GM12878 (cell line): ENCODE results near the gene WDR31. TPM values are rescaled to one million over a fixed set of nuclear protein-coding genes. Genes with fewer than 3 reads are reported as not detected.

ENCODE experiments used
- ATAC-seq: fragments of 200-7000 bp; cut with Tn5 transposase; 3 replicates; pipeline ENCODE4 v1.9.1; 2020; ENCODE audit warnings: mild to moderate bottlenecking, moderate library complexity
- BruUV-seq: library from RNA; stranded (reverse); fragments of 400-500 nt; replicated peaks from 2 replicates; lab custom pipeline; 2021; lab: Mats Ljungman, UMichigan
- CTCF ChIA-PET: fragments of 300-600 bp; sonication (Branson Sonifier 250); formaldehyde crosslinking; extraction: SDS; loops from one replicate; lab custom pipeline; 2021; ENCODE audit warnings: inconsistent platforms; lab: Yijun Ruan, JAX
- POLR2A ChIA-PET: fragments of 350-600 bp; formaldehyde crosslinking; extraction: SDS; loops from one replicate; lab custom pipeline; 2021; ENCODE audit warnings: inconsistent platforms; lab: Charles Lee
- RAD21 ChIA-PET: fragments of 300-600 bp; sonication (Branson Sonifier 250); formaldehyde crosslinking; loops from one replicate; lab custom pipeline; 2023; ENCODE audit warnings: antibody characterized with exemption; ENCODE audit not compliant: unreplicated experiment; lab: Charles Lee
- SMC1A ChIA-PET: fragments of 300-600 bp; sonication (Branson Sonifier 250); formaldehyde crosslinking; loops from one replicate; lab custom pipeline; 2023; ENCODE audit not compliant: unreplicated experiment, uncharacterized antibody; lab: Charles Lee
- DNase-seq: peaks from one replicate; pipeline ENCODE4 v3.0.0-alpha.2; 2011; ENCODE audit warnings: low read depth, low spot score
- FAIRE-seq: peaks from 3 replicates; lab custom pipeline; 2011; peaks lifted over from hg19 to GRCh38; lab: Jason Lieb, UNC
- H2AFZ ChIP-seq: 2 replicates; pipeline ENCODE4 v1.6.0; 2011; ENCODE audit warnings: low read depth, low read length, control low read depth; ENCODE audit not compliant: control insufficient read depth
- H3K27ac ChIP-seq: 2 replicates; pipeline ENCODE4 v1.5.1; 2011; ENCODE audit warnings: control low read depth; ENCODE audit not compliant: control insufficient read depth, insufficient read depth
- H3K27me3 ChIP-seq, 2 experiments: replicated peaks in 1 of 2; 2 replicates each; pipeline versions ENCODE4 v1.6.0 to v1.6.1; 2011; ENCODE audit warnings: low read length in 1 of 2; ENCODE audit not compliant: control insufficient read depth in 2 of 2, insufficient read depth in 2 of 2
- H3K36me3 ChIP-seq, 2 experiments: 2 replicates each; pipeline ENCODE4 v1.5.1; 2011; ENCODE audit warnings: low read length in 1 of 2; ENCODE audit not compliant: control insufficient read depth in 2 of 2, insufficient read depth in 2 of 2
- H3K4me1 ChIP-seq: 2 replicates; pipeline ENCODE4 v1.6.1; 2011; ENCODE audit warnings: mild to moderate bottlenecking, low read length, moderate library complexity, mixed read lengths; ENCODE audit not compliant: control insufficient read depth, insufficient read depth
- H3K4me2 ChIP-seq: 2 replicates; pipeline ENCODE4 v1.6.0; 2011; ENCODE audit warnings: control low read depth; ENCODE audit not compliant: control insufficient read depth, insufficient read depth
- H3K4me3 ChIP-seq: fragments of 200-600 bp; sonication (generic); 2 replicates; pipeline ENCODE4 v1.5.1; 2016
- H3K79me2 ChIP-seq: 2 replicates; pipeline ENCODE4 v1.6.0; 2011; ENCODE audit warnings: low read length; ENCODE audit not compliant: control insufficient read depth, insufficient read depth
- H3K9ac ChIP-seq: 2 replicates; pipeline ENCODE4 v1.8.0; 2011; ENCODE audit warnings: low read length, control low read depth, mixed read lengths; ENCODE audit not compliant: control insufficient read depth, insufficient read depth
- H3K9me3 ChIP-seq: replicated peaks from 3 replicates; pipeline ENCODE4 v1.5.1; 2011; ENCODE audit warnings: mild to moderate bottlenecking, low read length; ENCODE audit not compliant: control insufficient read depth, insufficient read depth
- H4K20me1 ChIP-seq: 2 replicates; pipeline ENCODE4 v1.6.0; 2011; ENCODE audit not compliant: control insufficient read depth, insufficient read depth
- BMI1 ChIP-seq: fragments of 450-650 bp; IDR thresholded peaks from 2 replicates; pipeline ENCODE4 v1.6.1; 2016; ENCODE audit warnings: mild to moderate bottlenecking, moderate library complexity, borderline replicate concordance
- EED ChIP-seq: sonication (generic); IDR thresholded peaks from 2 replicates; pipeline ENCODE4 v1.6.1; 2016; ENCODE audit warnings: antibody characterized with exemption, low read depth
- HSF1 ChIP-seq: fragments of 150-350 bp; IDR thresholded peaks from 2 replicates; pipeline ENCODE4 v1.6.1; 2014; ENCODE audit warnings: mild to moderate bottlenecking, low read depth, low read length
- MTA2 ChIP-seq: fragments of 450-650 bp; IDR thresholded peaks from 2 replicates; pipeline ENCODE4 v1.6.1; 2016; ENCODE audit warnings: low read depth, mild to moderate bottlenecking, moderate library complexity
- MYB ChIP-seq: fragments of 150-350 bp; IDR thresholded peaks from 2 replicates; pipeline ENCODE4 v1.6.1; 2014; ENCODE audit warnings: mild to moderate bottlenecking, low read depth, low read length, borderline replicate concordance
- NFXL1 ChIP-seq: fragments of 450-650 bp; IDR thresholded peaks from 2 replicates; pipeline ENCODE4 v1.6.1; 2017; ENCODE audit warnings: antibody characterized with exemption, mild to moderate bottlenecking, borderline replicate concordance
- POLR2A ChIP-seq: IDR thresholded peaks from 2 replicates; pipeline ENCODE4 v1.6.1; 2011; ENCODE audit warnings: low read depth, mild to moderate bottlenecking, low read length
- POLR2AphosphoS2 ChIP-seq: IDR thresholded peaks from 2 replicates; pipeline ENCODE4 v1.6.1; 2011; ENCODE audit warnings: low read depth, mild to moderate bottlenecking, low read length, improper control_type of control experiment, moderate library complexity
- RAD21 ChIP-seq: IDR thresholded peaks from 2 replicates; pipeline ENCODE4 v1.6.1; 2011; ENCODE audit warnings: mild to moderate bottlenecking, low read depth, low read length, moderate library complexity; ENCODE audit not compliant: insufficient read depth
- RAD51 ChIP-seq: fragments of 450-650 bp; IDR thresholded peaks from 2 replicates; pipeline ENCODE4 v1.6.1; 2016; ENCODE audit warnings: moderate library complexity, mild to moderate bottlenecking, inconsistent platforms
- RB1 ChIP-seq: fragments of 450-650 bp; formaldehyde crosslinking; IDR thresholded peaks from 2 replicates; pipeline ENCODE4 v1.6.1; 2017; ENCODE audit warnings: mild to moderate bottlenecking, borderline replicate concordance
- RCOR1 ChIP-seq: conservative IDR thresholded peaks from 2 replicates; pipeline ENCODE4 v1.6.1; 2012; ENCODE audit warnings: low read depth, low read length, improper control_type of control experiment
- RUNX3 ChIP-seq: IDR thresholded peaks from 2 replicates; pipeline ENCODE4 v1.6.1; 2012; ENCODE audit warnings: low read length, inconsistent platforms
- SRF ChIP-seq, 2 experiments: IDR thresholded peaks; 2 replicates each; pipeline ENCODE4 v1.6.1; 2011; ENCODE audit warnings: low read depth in 2 of 2, low read length in 2 of 2, mild to moderate bottlenecking in 1 of 2, moderate library complexity in 1 of 2
- ZBTB11 ChIP-seq: fragments of 450-650 bp; formaldehyde crosslinking; IDR thresholded peaks from 2 replicates; pipeline ENCODE4 v1.5.0; 2022; ENCODE audit warnings: mild to moderate bottlenecking, missing genetic modification characterization
- ZNF217 ChIP-seq: fragments of 450-650 bp; IDR thresholded peaks from 2 replicates; pipeline ENCODE4 v1.6.1; 2017; ENCODE audit warnings: antibody characterized with exemption, mild to moderate bottlenecking
- WGBS: methylation state at CpG from one replicate; pipeline ENCODE4 v1.1.6; 2016; ENCODE audit warnings: low lambda C conversion rate; ENCODE audit not compliant: insufficient replicate concordance, insufficient coverage; ENCODE audit errors: missing lambda C conversion rate; 5-methylcytosine and 5-hydroxymethylcytosine counted together
- in situ Hi-C: fragments of 300-500 bp; cut with MboI; formaldehyde crosslinking; loops from 9 replicates; pipeline ENCODE4 v1.14.3; 2018; ENCODE audit warnings: mixed read lengths
- intact Hi-C: fragments of 100-400 bp; cut with micrococcal nuclease; formaldehyde crosslinking; loops from one replicate; pipeline ENCODE4 v1.14.2; 2022; ENCODE audit not compliant: unreplicated experiment
- polyA plus RNA-seq, 11 experiments: library from polyadenylated mRNA; depleted of rRNA in 4 of 11; unstranded in 6 of 11; stranded (reverse) in 5 of 11; fragments of >200 nt; fragmentation: Nextera tagmentation in 4 of 11; fragmentation: Illumina TruSeq in 1 of 11; extraction: Ambion mirVana in 4 of 11; extraction: Trizol in 1 of 11; gene quantifications; 1 replicate in 1 of 11; 2 replicates in 10 of 11; pipeline versions ENCODE4 v1.2.1 to v1.2.3, GENCODE V29; 2011 to 2016; ENCODE audit warnings: inconsistent platforms in 2 of 11, missing spikeins in 2 of 11, low read depth in 1 of 11
- total RNA-seq, 4 experiments: library from RNA; depleted of rRNA in 3 of 4; stranded (reverse); fragments of >200 nt in 3 of 4; fragmentation: Illumina TruSeq in 1 of 4; extraction: Trizol in 1 of 4; gene quantifications; 2 replicates each; pipeline versions ENCODE4 v1.2.1 to v1.2.3, GENCODE V29; 2013 to 2021

Gene WDR31
- total and polyA plus RNA-seq, 10 of the 15 experiments (the other 5 are each of a cell fraction or from before 2014, with no cell fraction given): 0.26 to 1.7 (median 0.79) TPM

- TF ChIP-seq MYB (no peak), POLR2A (no peak), EED (no peak), RCOR1 (no peak), POLR2AphosphoS2 (no peak)
Observed at GRCh38 chr9:113373676-113374392, 33.8 kb upstream of the WDR31 start (continued).

GRCh38 chr9:113373256-113373655 lies 33.2 kb upstream of the WDR31 start:
- in situ Hi-C loops: no loop called here
- Histone ChIP-seq H3K27ac (0 out of 2 replicates have a peak overlapping the region, but pooled peaks have one; percentile 19), H3K9ac (no peak overlapping the region), H4K20me1 (no peaks in the 10 kb centered on the region), H3K36me3 (peaks cover 5 to 7% of the 10 kb centered on the region in 2 experiments), H3K4me3 (no peak overlapping the region), H2AFZ (no peak overlapping the region), H3K27me3 (no peaks in the 10 kb centered on the region), H3K79me2 (peaks cover 5% of the 10 kb centered on the region), H3K4me2 (peak overlapping the region; percentile 0; the same call in 1 of the 2 replicates), H3K4me1 (peaks cover 18% of the 10 kb centered on the region), H3K9me3 (no peaks in the 10 kb centered on the region)
- no peak for FAIRE-seq
- no peak for ATAC-seq
- intact Hi-C loops: no loop called here
- DNase-seq: no peak
- ChIA-PET CTCF (interaction anchor here (0.6 kb wide), 1 partner anchor 37 kb away, joined by 3 read pairs; the partner anchor contains the start of genes C9orf43 and POLE3), POLR2A (interaction anchor here (1.0 kb wide), 1 partner anchor 23 kb away, joined by 3 read pairs; the partner anchor contains the start of gene BSPRY), SMC1A (interaction anchor here (1.1 to 1.2 kb wide), 2 partner anchors 100 to 218 kb away, joined by 3 to 5 read pairs; no protein-coding TSS in a partner anchor), RAD21 (interaction anchor here (0.9 to 1.4 kb wide), 2 partner anchors 65 to 282 kb away, joined by 3 read pairs; no protein-coding TSS in a partner anchor)
- no peak for TF ChIP-seq RAD51
- TF ChIP-seq RAD21: no peak
- no peak for TF ChIP-seq RB1
- TF ChIP-seq HSF1: no peak
- TF ChIP-seq BMI1: no peak
- TF ChIP-seq ZNF217: no peak
- TF ChIP-seq MTA2: no peak
- no peak for TF ChIP-seq ZBTB11 (CRISPR knock-in tag)
- TF ChIP-seq RUNX3: no peak
- no peak for TF ChIP-seq SRF (IDR thresholded peaks at IDR 0.05; ENCODE audit: low read depth in 2 of 2, low read length in 2 of 2)
- TF ChIP-seq NFXL1: no peak
- WGBS: 80% methylated on average over 2 of the region's 3 CpGs
- no TSS peak for BruUV-seq
